Lower leg skin (tissue), 3 donors: ENCODE measurements around the gene HBG2.

Experiments
- CTCF ChIP-seq, 3 donors: fragments of 450-650 bp; IDR thresholded peaks; one replicate each; pipeline ENCODE4 v1.5.1; 2016; ENCODE audit warnings: antibody characterized with exemption in 3 of 3, mild to moderate bottlenecking in 3 of 3, moderate library complexity in 2 of 3
- POLR2A ChIP-seq, 2 donors: fragments of 450-650 bp; IDR thresholded peaks; one replicate each; pipeline ENCODE4 v1.6.1; 2016 to 2017; ENCODE audit warnings: antibody characterized with exemption in 2 of 2, mild to moderate bottlenecking in 1 of 2, moderate library complexity in 1 of 2

GRCh38 chr11:5269715-5270147 lies 15.2 kb upstream of the HBG2 start, which contains the start of gene HBE1:
- TF ChIP-seq CTCF (IDR thresholded peaks at IDR 0.05) (no peak), POLR2A (IDR thresholded peaks at IDR 0.05) (no peak)
